CD4-positive, alpha-beta T cell treated with Interleukin-4 for 4 hours (primary cell): ENCODE data around the gene MYCBP2.
"Not testable (repeated sequence)": the region's sequence is repeated elsewhere in the genome, so short reads cannot be mapped to it uniquely, and the experiment has no call there.

ENCODE experiments used
- DNase-seq: peaks from one replicate; pipeline ENCODE4 v3.0.0-alpha.2; 2020

Gene MYCBP2

DNA sequence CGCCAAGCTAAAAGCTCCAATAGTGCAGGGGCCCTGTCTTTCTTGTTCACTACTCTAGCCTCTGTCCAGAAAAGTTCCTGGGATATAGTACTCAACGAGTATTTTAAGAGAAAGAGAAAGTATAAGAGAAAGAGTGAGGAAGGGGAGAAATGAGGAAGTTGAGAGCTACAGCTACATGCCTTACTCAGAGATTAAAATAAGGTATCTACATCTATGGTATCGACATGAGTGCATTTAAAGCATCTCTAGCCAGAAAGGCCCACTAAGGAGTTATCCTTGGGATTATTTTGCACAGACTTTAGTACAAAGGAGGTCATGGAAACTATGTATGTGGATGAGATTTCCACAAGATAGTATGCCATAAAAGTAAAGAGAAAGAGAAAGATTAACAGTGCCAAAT lies 28.5 kb downstream of the MYCBP2 start:
- no peak for DNase-seq

DNA sequence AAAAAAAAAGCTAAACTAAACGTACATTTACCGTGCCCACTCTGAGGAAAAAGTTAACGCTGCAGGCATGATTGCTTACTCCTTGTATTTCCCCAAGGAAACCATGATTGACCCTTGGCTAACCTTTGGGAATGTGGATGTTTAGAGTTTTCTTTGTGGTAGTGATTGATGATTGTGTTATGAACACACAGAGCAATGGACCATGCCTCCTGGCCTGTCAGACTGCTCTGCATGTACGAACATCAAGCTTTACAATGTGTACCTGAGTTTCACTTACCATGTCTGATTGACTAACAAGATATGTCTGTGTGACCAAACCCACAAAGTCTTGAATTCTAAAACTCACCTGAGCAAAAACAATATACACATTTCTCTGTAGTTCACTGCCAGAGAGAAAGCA lies 35.1 kb downstream of the MYCBP2 start:
- DNase-seq, result no peak

DNA sequence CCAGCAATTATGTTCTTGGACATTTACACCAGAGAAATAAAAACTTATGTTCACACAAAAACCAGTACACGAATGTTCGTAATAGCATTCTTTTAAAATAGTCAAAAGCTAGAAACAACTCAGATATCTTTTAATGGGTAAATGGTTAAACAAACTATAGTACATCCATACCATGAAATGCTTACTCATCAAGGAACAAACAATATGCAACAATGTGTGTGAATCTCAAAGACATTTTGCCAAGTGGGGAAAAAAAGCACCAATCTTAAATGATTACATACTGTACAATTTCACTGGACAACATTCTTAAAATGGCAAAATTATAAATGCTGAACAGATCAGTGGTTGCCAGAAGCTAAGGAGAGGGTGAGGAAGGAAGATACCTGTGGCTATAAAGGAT lies 36.6 kb downstream of the MYCBP2 start:
- DNase-seq, result no peak

DNA sequence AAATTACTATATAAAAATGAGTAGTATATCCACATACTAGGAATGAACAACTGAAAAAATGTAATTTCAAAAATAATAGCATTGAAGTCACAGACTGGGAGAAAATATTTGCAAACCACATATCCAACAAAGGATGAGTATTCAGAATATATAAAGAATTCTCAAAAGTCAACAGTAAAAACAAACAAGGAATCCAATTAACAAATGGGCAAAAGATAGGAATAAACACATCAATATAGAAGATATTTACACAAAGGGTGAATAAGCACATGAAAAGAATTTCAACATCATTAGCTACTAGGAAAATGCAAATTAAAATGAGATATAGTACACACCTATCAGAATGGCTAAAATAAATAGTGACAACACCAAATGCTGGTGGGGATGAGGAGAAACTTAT lies 37.0 kb downstream of the MYCBP2 start:
- no peak for DNase-seq

DNA sequence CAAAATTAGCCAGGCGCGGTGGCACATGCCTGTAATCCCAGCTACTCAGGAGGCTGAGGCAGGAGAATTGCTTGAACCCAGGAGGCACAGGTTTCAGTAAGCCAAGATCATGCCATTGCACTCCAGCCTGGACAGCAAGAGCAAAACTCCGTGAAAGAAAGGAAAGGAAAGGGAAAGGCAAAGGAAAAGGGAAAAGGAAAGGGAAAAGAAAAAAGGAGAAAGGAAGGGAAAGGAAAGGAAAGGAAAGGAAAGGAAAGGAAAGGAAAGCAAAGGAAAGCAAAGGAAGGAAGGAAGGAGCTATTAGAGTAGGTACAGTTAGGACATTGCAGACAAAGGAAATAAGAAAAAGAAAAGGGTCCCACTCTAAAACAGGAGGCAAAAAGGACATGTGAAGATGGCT lies 41.3 kb downstream of the MYCBP2 start:
- DNase-seq, result not testable (repeated sequence)

DNA sequence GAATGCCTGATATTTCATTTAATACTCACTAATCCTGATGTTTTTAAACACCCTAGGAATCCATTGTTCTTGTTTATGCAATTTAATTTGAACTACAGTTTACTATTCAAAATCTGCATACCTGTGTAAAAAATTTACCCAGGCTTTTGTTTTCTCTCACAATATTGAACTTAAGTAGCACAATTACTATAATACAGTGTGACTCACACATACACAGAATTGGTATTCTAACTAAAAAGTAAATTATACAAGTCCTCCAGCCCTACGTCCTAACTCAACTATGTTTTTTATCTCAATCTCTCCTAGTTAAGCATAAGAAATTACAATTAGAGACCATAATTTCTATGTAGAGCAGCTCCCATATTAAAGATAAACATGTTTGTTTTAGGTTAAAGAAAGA lies 41.8 kb downstream of the MYCBP2 start:
- no peak for DNase-seq

DNA sequence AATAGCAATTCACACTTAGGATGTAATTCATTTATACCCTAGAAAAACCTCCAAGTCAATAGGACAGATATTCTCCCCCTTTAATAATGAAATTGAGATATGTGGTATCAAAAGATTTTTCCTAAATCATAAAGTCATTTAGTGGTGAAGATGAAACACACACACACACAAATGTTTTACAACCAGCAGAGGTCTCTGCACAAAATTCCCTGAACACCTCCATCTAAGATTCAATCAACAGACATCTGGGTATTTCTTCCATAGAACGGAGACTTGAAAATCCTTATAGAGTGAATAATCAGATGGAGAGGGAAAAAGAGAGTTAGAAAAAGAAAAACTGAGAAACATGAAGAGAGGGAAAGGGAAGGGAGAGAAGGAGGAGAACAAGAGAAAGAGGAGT lies 52.8 kb downstream of the MYCBP2 start:
- DNase-seq, result no peak

DNA sequence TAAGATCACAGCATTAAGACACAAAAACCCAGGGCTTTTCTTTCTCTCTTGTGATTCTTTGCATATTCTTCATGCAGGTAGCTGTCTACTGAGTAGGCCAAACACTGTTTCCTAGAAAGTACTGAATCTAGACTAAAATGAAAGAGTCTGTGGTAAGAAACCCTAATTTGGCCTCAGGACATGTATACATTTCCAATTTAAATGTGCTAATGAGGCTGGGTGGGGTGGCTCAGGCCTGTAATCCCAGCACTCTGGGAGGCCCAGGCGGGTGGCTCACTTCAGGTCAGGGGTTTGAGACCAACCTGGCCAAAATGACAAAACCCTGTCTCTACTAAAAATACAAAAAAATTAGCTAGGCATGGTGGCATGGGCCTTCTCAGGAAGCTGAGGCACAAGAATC lies 57.8 kb downstream of the MYCBP2 start:
- no peak for DNase-seq

DNA sequence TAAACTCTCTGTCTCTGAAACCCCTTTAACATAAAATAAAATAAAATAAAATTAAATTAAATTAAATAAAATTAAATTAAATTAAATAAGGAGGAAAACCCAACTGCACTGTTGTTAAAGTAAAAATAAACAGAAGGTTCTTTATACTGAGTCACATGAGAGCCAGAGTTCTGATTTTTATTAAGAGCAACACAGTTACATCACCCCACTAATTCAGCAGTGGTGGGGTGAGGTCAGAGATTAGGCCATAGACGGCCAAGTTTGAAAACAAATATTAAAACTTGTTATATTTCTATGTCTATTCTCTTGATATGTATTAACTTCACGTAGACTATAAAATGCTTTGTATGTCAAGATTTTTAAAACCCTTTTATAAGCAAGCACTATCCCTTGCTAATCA lies 59.5 kb downstream of the MYCBP2 start:
- no peak for DNase-seq

DNA sequence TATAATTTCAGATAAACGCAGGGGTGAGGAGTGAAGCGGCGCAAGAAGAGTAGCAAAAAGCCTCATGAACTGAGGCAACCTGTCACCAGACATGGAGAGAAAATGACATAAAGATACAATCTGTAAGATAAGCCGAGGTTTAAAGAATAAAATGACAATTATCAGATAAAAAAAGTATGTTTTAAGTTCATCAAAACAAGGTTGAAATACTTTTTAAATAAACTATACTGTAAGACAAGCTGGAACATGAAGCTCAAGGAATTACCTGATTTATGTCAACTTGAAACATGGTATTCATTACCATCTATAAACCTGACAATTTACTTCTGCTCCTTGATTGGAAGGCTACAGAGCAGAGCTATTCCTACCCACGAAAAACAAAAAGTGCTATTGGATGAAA lies 61.6 kb downstream of the MYCBP2 start:
- DNase-seq, result no peak

DNA sequence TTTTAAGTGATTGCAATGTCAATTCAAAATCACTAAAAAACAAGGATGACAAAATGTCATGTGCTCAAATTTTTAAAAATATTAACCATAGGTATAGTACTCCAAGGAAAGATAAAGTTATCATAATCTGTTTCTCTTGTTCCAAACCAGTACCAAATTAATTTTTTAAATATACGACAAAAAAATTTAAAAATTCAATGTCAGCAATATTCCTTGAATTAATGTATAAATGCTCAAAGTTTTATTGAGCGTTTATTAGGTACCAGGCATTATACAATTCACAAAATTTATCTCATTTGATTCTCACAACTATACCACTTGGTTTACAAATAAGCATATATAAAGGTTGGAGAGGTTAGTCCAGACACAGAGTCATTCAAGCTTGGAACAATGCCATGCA lies 64.7 kb downstream of the MYCBP2 start:
- DNase-seq, result no peak

DNA sequence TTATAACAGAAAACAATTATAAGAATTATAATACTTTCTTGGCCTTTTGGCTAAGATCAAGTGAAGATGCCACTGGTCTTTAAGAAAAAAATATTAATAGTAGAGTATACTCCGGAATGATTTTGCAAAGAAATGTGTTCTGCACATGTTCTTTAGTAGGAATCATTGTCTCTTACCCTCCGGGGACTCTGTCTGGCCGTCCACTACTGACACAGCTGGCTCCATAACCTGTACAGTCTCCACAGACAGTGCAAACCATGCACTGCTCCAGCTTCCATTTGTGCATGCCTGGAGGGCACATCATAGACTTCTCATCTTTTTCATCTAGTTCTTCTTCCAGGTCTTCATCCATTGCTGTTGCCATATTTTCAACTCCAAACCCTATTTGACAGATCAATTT lies 75.9 kb downstream of the MYCBP2 start:
- no peak for DNase-seq

DNA sequence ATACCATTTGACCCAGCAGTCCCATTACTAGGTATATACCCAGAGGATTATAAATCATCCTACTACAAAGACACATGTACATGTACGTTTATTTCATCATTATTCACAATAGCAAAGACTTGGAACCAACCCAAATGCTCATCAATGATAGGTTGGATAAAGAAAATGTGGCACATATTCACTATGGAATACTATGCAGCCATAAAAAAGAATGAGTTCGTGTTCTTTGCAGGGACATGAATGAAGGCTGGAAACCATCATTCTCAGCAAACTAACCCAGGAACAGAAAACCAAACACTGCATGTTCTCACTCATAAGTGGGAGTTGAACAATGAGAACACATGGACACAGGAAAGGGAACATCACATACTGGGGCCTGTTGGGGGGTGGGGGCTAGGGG lies 81.7 kb downstream of the MYCBP2 start:
- DNase-seq, result not testable (repeated sequence)

DNA sequence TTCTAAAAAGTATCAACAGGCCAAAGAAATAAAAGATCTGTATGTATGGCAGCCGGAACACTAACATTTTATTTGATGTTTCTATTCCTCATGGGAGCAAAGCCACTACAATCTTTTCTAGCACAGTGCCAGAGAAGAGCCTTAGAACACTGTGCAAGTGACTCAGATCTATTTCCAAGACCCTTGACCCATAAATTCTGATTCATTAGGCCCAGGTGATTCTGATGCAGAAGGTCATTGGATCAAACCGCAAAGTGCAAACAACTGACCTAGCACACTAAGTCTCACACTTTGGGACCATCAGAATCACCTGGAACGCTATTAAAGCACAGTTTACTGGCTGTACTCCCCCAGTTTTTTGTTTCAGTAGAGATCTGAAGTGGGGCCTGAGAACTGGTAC lies 87.6 kb downstream of the MYCBP2 start:
- no peak for DNase-seq

DNA sequence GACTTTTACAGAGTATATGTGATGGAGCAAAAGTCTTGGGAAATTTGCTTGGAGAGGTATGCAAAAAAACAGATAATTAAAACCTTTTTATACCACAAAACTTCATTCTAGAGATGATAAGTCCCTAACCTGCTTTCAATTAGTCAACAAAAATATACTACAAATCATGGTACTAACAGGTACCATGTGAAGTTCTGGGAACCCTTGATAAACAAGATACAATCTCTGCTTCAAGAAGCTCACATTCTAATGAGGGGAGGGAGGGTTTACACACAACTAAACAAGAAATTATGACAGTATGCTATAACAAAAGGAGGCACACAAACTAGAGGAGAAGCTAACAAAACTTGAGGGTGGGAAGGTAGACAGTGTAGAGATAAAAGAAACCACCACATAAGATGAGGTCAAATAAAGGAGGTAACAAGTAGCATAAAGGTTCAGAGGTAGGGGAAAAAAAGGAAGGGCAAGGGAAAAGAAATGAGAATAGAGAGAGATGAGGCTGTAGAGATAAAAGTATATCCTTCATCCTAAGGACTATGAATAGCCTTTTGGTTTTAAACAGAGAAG lies 91.4 kb downstream of the MYCBP2 start:
- DNase-seq, result no peak

DNA sequence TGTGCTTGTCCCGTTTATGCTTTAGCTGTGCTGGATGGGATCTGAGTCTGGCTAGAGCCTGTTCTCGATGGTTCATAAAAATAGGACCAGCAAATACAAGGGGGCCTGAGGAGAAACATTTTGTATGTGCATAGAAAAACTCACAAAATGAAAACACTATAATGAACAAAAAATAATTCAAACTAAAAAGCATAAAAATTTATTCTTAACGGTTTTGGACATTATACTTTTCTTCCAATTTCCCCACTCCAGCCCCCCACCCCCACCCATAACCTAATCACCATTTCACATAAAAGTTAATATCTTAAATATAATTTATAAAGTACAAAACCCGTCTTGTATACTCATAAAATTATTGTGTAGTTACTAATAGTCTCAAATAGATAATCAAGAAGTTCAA lies 93.7 kb downstream of the MYCBP2 start:
- DNase-seq, result no peak

DNA sequence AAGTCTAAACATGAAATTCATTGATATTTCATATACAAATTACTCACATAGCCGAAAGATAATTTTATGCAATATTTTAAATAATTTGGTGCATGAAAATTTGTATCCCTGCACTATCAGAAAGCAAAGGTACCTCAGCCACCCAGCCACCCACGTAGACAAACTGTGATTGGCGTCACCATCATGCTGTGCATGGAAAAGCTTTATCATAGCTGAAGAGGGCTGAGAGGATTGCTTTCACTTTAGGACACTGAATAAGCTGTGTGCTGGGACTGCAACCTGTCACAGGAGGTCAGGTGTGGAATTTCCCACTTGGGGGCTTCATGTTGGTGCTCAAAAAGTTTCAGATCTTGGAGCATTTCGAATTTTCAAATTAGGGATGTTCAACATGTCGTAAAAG lies 96.3 kb downstream of the MYCBP2 start:
- no peak for DNase-seq

DNA sequence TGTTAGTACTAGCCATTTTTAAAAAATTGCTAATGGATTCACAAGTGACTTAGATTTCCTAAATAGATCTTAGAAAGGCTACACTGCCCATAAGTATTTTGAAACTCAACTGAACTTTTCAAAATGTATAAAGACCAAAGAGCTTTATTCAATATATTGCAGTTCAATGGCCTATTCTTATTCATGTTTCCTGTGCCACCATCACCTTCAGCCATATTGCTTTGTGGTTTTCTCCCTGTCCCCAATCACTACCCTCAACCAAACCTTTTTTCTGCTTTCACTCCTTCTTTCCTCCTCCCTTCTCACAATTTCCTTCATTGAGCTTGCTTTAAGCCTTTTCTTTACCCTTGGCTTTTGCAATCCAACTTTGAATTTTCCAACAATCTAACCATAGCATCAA lies 100.9 kb downstream of the MYCBP2 start:
- no peak for DNase-seq

DNA sequence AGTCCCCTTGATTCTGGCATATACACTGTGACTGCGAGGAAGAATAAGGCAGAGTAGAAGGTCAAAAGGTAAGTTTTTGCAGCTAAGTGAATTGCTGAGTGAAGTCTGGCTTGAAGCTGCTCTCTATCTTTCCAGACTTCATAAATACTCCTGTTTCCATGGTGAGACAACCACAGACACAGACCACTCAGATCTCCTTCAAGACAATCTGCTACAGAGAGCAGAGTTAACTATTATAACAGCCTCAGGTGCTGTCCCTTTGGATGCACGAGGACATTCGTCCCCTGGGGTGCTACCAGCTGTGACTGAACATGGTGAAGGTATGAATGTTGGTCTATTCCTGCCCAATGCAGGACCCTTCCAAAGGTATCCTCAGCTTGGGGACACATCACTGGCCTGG lies 104.0 kb downstream of the MYCBP2 start:
- no peak for DNase-seq

DNA sequence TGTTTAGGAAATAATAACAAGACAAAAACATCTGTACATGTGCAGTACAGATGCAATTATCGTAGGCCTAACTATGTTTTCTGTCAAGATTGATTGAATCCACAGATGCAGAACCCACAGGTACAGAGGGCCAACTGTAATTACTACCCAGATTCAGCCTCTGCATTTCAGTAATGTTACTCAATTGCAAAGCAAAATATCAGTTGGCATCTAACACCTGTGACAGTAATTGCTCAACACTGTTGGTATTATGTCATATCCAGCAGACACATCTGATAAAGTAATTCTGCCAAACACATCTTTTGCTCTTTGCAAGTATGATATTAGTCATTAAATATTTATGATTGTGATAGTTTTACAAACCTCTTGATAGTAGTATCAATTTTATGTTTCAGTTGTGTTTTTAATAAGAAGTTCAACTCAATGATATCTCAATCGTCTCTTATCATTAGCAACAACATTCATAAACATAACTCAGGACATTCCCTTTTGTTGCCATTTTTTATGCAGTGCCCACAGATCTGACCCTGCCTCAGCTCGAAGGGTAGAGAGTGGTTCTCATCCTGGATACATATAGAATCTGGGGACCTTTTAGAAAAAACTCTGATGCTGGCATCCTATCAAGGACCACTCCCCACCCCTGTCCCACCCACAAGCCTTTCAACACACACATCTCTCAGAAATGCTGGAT lies 104.7 kb downstream of the MYCBP2 start:
- no peak for DNase-seq

DNA sequence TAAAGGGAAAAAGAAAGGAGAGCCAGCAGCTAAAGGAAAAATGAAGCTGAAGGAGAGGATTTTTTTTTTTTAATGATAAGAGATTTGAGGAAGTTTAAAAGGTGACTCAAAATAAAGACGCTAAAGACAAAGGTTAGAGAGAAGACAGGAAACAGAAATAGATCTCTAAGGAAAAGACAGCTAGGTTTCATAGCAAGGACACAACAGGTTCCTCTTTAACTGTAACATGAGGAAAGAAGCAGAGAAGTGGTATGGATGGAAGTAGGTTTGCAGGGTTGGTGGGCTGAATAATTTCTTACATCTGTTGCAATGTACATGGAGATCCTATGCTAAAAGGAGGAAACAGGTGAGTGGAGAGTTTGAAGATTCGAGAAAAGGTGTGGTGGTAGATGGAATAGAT lies 107.5 kb downstream of the MYCBP2 start:
- DNase-seq, result no peak

DNA sequence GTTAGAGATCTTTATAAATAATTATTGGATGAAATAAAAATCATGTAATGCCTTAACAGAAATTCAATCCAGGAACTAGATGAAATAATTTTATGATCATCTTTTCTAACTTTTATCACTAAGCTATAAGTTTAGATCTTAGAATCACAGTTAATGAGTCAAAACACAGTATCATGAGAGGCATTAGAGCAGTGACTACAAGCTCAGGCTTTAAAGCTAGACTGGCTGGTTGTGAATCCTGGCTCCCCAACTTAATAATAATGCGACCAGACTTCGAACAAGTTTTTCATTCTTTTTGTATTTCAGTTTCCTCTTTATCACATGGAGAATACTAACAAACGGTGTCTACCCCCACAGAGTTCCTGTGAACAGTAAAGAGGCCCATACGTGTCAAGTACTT lies 108.6 kb downstream of the MYCBP2 start:
- no peak for DNase-seq

DNA sequence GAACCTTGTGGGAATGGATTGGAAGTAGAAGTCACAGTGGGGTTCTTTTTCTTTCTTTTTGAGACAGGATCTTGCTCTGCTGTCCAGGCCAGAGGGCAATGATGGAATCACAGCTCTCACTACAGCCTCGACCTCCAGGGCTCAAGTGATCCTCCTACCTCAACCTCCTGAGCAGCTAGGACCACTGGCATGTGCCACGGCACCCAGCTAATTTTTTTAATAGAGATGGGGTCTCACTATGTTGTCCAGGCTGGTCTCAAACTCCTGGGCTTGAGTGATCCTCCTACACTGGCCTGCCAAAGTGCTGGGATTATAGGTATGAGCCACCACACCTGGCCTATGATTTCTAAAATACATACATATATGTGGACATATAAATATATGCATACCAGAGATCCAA lies 111.4 kb downstream of the MYCBP2 start:
- no peak for DNase-seq

DNA sequence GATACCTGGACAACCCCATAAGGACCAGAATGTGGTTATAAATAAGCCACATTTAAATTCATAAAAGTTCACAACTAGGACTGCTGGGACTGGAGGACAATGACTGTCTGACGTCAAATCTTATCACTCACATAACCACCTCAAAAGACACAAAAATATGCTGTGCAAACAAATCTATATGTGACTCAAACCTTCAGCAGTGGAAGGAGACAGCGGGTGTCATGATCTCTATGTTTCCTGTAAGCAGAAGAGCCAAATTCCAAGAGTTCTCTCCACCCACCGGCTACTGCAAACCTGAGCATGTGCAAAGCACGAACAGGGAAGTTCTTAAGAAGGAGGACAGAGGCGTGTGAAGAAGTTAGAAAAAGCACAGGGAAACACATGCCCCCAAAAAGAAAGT lies 113.2 kb downstream of the MYCBP2 start:
- DNase-seq, result no peak

DNA sequence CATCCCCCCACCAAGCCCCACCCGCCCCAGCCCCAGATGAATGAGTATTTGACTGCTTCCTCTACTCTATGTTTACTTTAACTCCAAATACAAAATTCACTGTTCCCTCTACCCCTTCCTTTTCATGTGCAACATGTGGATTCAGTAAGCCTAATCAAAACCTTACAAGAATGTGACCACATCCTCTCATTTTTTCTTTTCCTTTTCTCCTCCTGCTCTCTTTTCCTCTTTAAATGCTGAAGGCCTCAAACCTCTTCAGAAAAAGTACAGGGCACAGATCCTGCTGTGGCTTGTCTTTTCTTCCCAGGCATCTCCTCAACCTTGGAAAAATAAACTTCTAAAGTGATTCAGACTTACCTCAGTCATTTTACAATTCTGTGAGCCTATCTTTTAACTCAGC lies 119.0 kb downstream of the MYCBP2 start:
- DNase-seq, result no peak
